Chondrocyte (in vitro differentiated cells): ENCODE data around the gene SEC14L6. TPM values are rescaled to one million over a fixed set of nuclear protein-coding genes. Genes with fewer than 3 reads are reported as not detected.
"Not testable (repeated sequence)": the region's sequence is repeated elsewhere in the genome, so short reads cannot be mapped to it uniquely, and the experiment has no call there.

Experiments
- DNase-seq: peaks from one replicate; pipeline ENCODE4 v3.0.0; 2021; ENCODE audit warnings: mixed read lengths, low spot score
- H3K27ac Mint-ChIP-seq: one replicate; pipeline ENCODE4 v1.8.0; 2021; ENCODE audit warnings: mild to moderate bottlenecking, moderate library complexity, mixed read lengths; ENCODE audit not compliant: unreplicated experiment
- H3K27me3 Mint-ChIP-seq: 2 replicates; pipeline ENCODE4 v1.8.0; 2021; ENCODE audit warnings: low read depth, mixed read lengths
- H3K36me3 Mint-ChIP-seq: 2 replicates; pipeline ENCODE4 v1.8.0; 2021; ENCODE audit warnings: low read depth, mixed read lengths
- H3K4me1 Mint-ChIP-seq: 2 replicates; pipeline ENCODE4 v1.8.0; 2021; ENCODE audit warnings: low read depth, mild to moderate bottlenecking, mixed read lengths
- H3K4me3 Mint-ChIP-seq: one replicate; pipeline ENCODE4 v1.8.0; 2021; ENCODE audit warnings: mild to moderate bottlenecking, moderate library complexity, mixed read lengths; ENCODE audit not compliant: unreplicated experiment
- H3K9me3 Mint-ChIP-seq: 2 replicates; pipeline ENCODE4 v1.8.0; 2021; ENCODE audit warnings: low read depth, mixed read lengths
- CTCF ChIP-seq: fragments of 200-600 bp; sonication (generic); IDR thresholded peaks from 2 replicates; pipeline ENCODE4 v1.5.0; 2021; ENCODE audit warnings: antibody characterized with exemption, mild to moderate bottlenecking, moderate library complexity
- total RNA-seq: library from RNA; stranded (reverse); gene quantifications from 3 replicates; pipeline ENCODE4 v1.2.1, GENCODE V29; 2021

Gene SEC14L6
- total RNA-seq, 1 donor from 2014 or later = 1.2 TPM

- Mint-ChIP-seq H3K4me3 (peak overlapping the region; percentile 60), H3K9me3 (no peaks in the 10 kb centered on the region), H3K4me1 (peaks cover 6% of the 10 kb centered on the region), H3K27me3 (peaks cover 4% of the 10 kb centered on the region), H3K36me3 (no peaks in the 10 kb centered on the region), H3K27ac (peak overlapping the region; percentile 22)
- TF ChIP-seq CTCF = no peak
- no peak for DNase-seq
Observed at GRCh38 chr22:30541961-30542810, 4.4 kb downstream of the SEC14L6 start.

- not testable (repeated sequence) for H3K27ac Mint-ChIP-seq, DNase-seq, H3K9me3 Mint-ChIP-seq, H3K36me3 Mint-ChIP-seq, H3K27me3 Mint-ChIP-seq, H3K4me1 Mint-ChIP-seq
- peak overlapping the region; percentile 60 for H3K4me3 Mint-ChIP-seq
Observed at GRCh38 chr22:30541511-30541910, 5.0 kb downstream of the SEC14L6 start.

GRCh38 chr22:30539368-30539767 lies 7.2 kb downstream of the SEC14L6 start:
- no peak for TF ChIP-seq CTCF
- H3K4me3 Mint-ChIP-seq = no peak overlapping the region
- no peak overlapping the region for H3K27ac Mint-ChIP-seq
- peaks cover 3% of the 10 kb centered on the region for H3K9me3 Mint-ChIP-seq
- H3K27me3 Mint-ChIP-seq = no peaks in the 10 kb centered on the region
- no peak for DNase-seq
- peaks cover 6% of the 10 kb centered on the region for H3K4me1 Mint-ChIP-seq
- no peaks in the 10 kb centered on the region for H3K36me3 Mint-ChIP-seq

- DNase-seq = no peak
- no peak for TF ChIP-seq CTCF
- Mint-ChIP-seq H3K36me3 (no peaks in the 10 kb centered on the region), H3K9me3 (peaks cover 3% of the 10 kb centered on the region), H3K4me1 (peaks cover 6% of the 10 kb centered on the region), H3K27me3 (no peaks in the 10 kb centered on the region), H3K4me3 (no peak overlapping the region), H3K27ac (no peak overlapping the region)
Observed at GRCh38 chr22:30538280-30538679, 8.3 kb downstream of the SEC14L6 start.

- Mint-ChIP-seq H3K27me3 (no peaks in the 10 kb centered on the region), H3K4me3 (no peak overlapping the region), H3K9me3 (peaks cover 3% of the 10 kb centered on the region), H3K4me1 (peaks cover 3% of the 10 kb centered on the region), H3K27ac (no peak overlapping the region), H3K36me3 (no peaks in the 10 kb centered on the region)
- no peak for TF ChIP-seq CTCF
- DNase-seq = no peak
Observed at GRCh38 chr22:30537083-30537731, 9.3 kb downstream of the SEC14L6 start.
